Measurements from ENCODE around the gene RAB22A. TPM values are rescaled to one million over a fixed set of nuclear protein-coding genes. Genes with fewer than 3 reads are reported as not detected.
"Not testable (repeated sequence)": the region's sequence is repeated elsewhere in the genome, so short reads cannot be mapped to it uniquely, and the experiment has no call there.

RAB22A gene
- total RNA-seq, 1 experiment from 2014 or later = 22.8 TPM

GRCh38 chr20:58340853-58341252, 31.3 kb downstream of the RAB22A start:
- no peak for DNase-seq (ENCODE audit: extremely low read depth, low read depth)

GRCh38 chr20:58342104-58342945, 32.8 kb downstream of the RAB22A start:
- peak; percentile 15 for DNase-seq (ENCODE audit: extremely low read depth, low read depth)

GRCh38 chr20:58344741-58345140, 35.2 kb downstream of the RAB22A start:
- DNase-seq (ENCODE audit: extremely low read depth, low read depth) = no peak

GRCh38 chr20:58349570-58349969, 40.1 kb downstream of the RAB22A start:
- DNase-seq (ENCODE audit: extremely low read depth, low read depth) = no peak

- no peak for DNase-seq (ENCODE audit: extremely low read depth, low read depth)
These were observed 43.0 kb downstream of the RAB22A start for GRCh38 chr20:58352468-58352867.

GRCh38 chr20:58359441-58359840, 49.9 kb downstream of the RAB22A start:
- no peak for DNase-seq (ENCODE audit: extremely low read depth, low read depth)

GRCh38 chr20:58360936-58361335, 51.4 kb downstream of the RAB22A start:
- no peak for DNase-seq (ENCODE audit: extremely low read depth, low read depth)

- DNase-seq (ENCODE audit: extremely low read depth, low read depth) = no peak
These were observed 52.1 kb downstream of the RAB22A start for GRCh38 chr20:58361481-58362205.

- DNase-seq (ENCODE audit: extremely low read depth, low read depth) = no peak
These were observed 52.6 kb downstream of the RAB22A start for GRCh38 chr20:58362206-58362516.

GRCh38 chr20:58362970-58363369, 53.5 kb downstream of the RAB22A start:
- DNase-seq (ENCODE audit: extremely low read depth, low read depth) = no peak

- no peak for DNase-seq (ENCODE audit: extremely low read depth, low read depth)
These were observed 57.4 kb downstream of the RAB22A start for GRCh38 chr20:58366866-58367265.

- no peak for DNase-seq (ENCODE audit: extremely low read depth, low read depth)
These were observed 63.3 kb downstream of the RAB22A start for GRCh38 chr20:58372806-58373205.

- not testable (repeated sequence) for DNase-seq (ENCODE audit: extremely low read depth, low read depth)
These were observed 63.8 kb downstream of the RAB22A start for GRCh38 chr20:58373296-58373695.

- no peak for DNase-seq (ENCODE audit: extremely low read depth, low read depth)
These were observed 64.7 kb downstream of the RAB22A start for GRCh38 chr20:58374027-58374850.

- no peak for DNase-seq (ENCODE audit: extremely low read depth, low read depth)
These were observed 65.6 kb downstream of the RAB22A start for GRCh38 chr20:58374906-58375758.

- no peak for DNase-seq (ENCODE audit: extremely low read depth, low read depth)
These were observed 66.3 kb downstream of the RAB22A start for GRCh38 chr20:58375759-58376352.

GRCh38 chr20:58377017-58377416, 67.5 kb downstream of the RAB22A start:
- no peak for DNase-seq (ENCODE audit: extremely low read depth, low read depth)

- DNase-seq (ENCODE audit: extremely low read depth, low read depth) = no peak
These were observed 68.4 kb downstream of the RAB22A start for GRCh38 chr20:58377766-58378401.

GRCh38 chr20:58378704-58379103, 69.2 kb downstream of the RAB22A start:
- DNase-seq (ENCODE audit: extremely low read depth, low read depth) = no peak

All from NCI-H460 (cell line).